K562 (cell line): Measurements from ENCODE around the gene MTREX. TPM values are rescaled to one million over a fixed set of nuclear protein-coding genes. Genes with fewer than 3 reads are reported as not detected.

Experiments used
- BRD9 ChIP-seq: fragments of 450-650 bp; IDR thresholded peaks from 2 replicates; pipeline ENCODE4 v1.6.1; 2018; ENCODE audit warnings: low read depth; ENCODE audit not compliant: partially characterized antibody
- ESRRA ChIP-seq: fragments of 450-650 bp; IDR thresholded peaks from 2 replicates; pipeline ENCODE4 v1.6.1; 2014; ENCODE audit warnings: low read depth, mild to moderate bottlenecking, moderate library complexity, borderline replicate concordance
- FOXK2 ChIP-seq, 2 experiments: fragments of 450-650 bp; IDR thresholded peaks in 1 of 2; conservative IDR thresholded peaks in 1 of 2; 2 replicates each; pipeline ENCODE4 v1.6.1; 2016; ENCODE audit warnings: low read depth in 2 of 2, mild to moderate bottlenecking in 1 of 2
- FUS ChIP-seq: fragments of 200-400 bp; formaldehyde crosslinking; optimal IDR thresholded peaks from 2 replicates; pipeline ENCODE3; 2017; ENCODE audit warnings: low read depth, low read length
- HCFC1 ChIP-seq: IDR thresholded peaks from 2 replicates; pipeline ENCODE4 v1.6.1; 2012; ENCODE audit warnings: low read depth, low read length, improper control_type of control experiment
- MXI1 ChIP-seq: IDR thresholded peaks from 2 replicates; pipeline ENCODE4 v1.6.1; 2011; ENCODE audit warnings: low read depth, mild to moderate bottlenecking, improper control_type of control experiment, low read length
- NFRKB ChIP-seq: fragments of 450-650 bp; IDR thresholded peaks from 2 replicates; pipeline ENCODE4 v1.6.1; 2016; ENCODE audit warnings: low read depth
- PTTG1 ChIP-seq: fragments of 450-650 bp; IDR thresholded peaks from 2 replicates; pipeline ENCODE4 v1.6.1; 2016; ENCODE audit warnings: low read depth, mild to moderate bottlenecking, missing genetic modification characterization, missing compliant biosample characterization
- RBM25 ChIP-seq: fragments of 200-400 bp; formaldehyde crosslinking; IDR thresholded peaks from 2 replicates; pipeline ENCODE4 v1.6.1; 2018; ENCODE audit warnings: low read length, low read depth, moderate library complexity; ENCODE audit not compliant: severe bottlenecking
- RFX1 ChIP-seq: fragments of 450-650 bp; IDR thresholded peaks from 2 replicates; pipeline ENCODE4 v1.6.1; 2016; ENCODE audit warnings: mild to moderate bottlenecking, moderate library complexity
- SMC3 ChIP-seq: conservative IDR thresholded peaks from 2 replicates; pipeline ENCODE4 v1.6.1; 2011; ENCODE audit warnings: low read depth, low read length, improper control_type of control experiment; ENCODE audit not compliant: insufficient read depth
- ZBED1 ChIP-seq: IDR thresholded peaks from 2 replicates; pipeline ENCODE4 v1.6.1; 2014
- polyA plus RNA-seq, 8 experiments: library from polyadenylated mRNA; depleted of rRNA in 4 of 8; stranded (reverse) in 5 of 8; unstranded in 3 of 8; fragments of >200 nt; fragmentation: Nextera tagmentation in 2 of 8; fragmentation: Illumina TruSeq in 1 of 8; extraction: Ambion mirVana in 2 of 8; extraction: Trizol in 1 of 8; gene quantifications; 2 replicates each; pipeline versions ENCODE4 v1.2.1 to v1.2.3, GENCODE V29; 2011 to 2014; ENCODE audit warnings: inconsistent platforms in 1 of 8, missing spikeins in 1 of 8
- total RNA-seq, 7 experiments: library from RNA; depleted of rRNA in 6 of 7; stranded (reverse); fragments of >200 nt in 6 of 7; fragmentation: Illumina TruSeq in 2 of 7; extraction: Trizol in 2 of 7; gene quantifications; 2 replicates each; pipeline versions ENCODE4 v1.2.1 to v1.2.3, GENCODE V29; 2011 to 2021; ENCODE audit warnings: low replicate concordance in 1 of 7
- TF ChIP-seq, protein P1 (sequence below): fragments of 250-450 bp; sonication (Bioruptor Pico); IDR thresholded peaks from 2 replicates; pipeline ENCODE4 v1.5.0; 2021
- TF ChIP-seq, protein P2 (sequence below), 3 experiments: IDR thresholded peaks in 2 of 3; conservative IDR thresholded peaks in 1 of 3; 2 replicates each; pipeline ENCODE4 v1.5.1; 2011 to 2012; ENCODE audit warnings: low read length in 3 of 3, mild to moderate bottlenecking in 3 of 3, control low read depth in 2 of 3, improper control_type of control experiment in 1 of 3, inconsistent platforms in 1 of 3, low read depth in 1 of 3, mixed read lengths in 1 of 3, moderate library complexity in 1 of 3; ENCODE audit not compliant: insufficient read depth in 2 of 3
- TF ChIP-seq, protein P3 (sequence below): fragments of 250-450 bp; sonication (Bioruptor Pico); IDR thresholded peaks from 2 replicates; pipeline ENCODE4 v1.5.1; 2021; ENCODE audit warnings: mild to moderate bottlenecking
- TF ChIP-seq, protein P4 (sequence below): fragments of 200-800 bp; sonication (Bioruptor generic); IDR thresholded peaks from 2 replicates; pipeline ENCODE4 v1.6.1; 2017; ENCODE audit warnings: missing genetic modification characterization, missing compliant biosample characterization
- TF ChIP-seq, protein P5 (sequence below): sonication (generic); IDR thresholded peaks from 2 replicates; pipeline ENCODE4 v1.6.1; 2016
- TF ChIP-seq, protein P6 (sequence below): IDR thresholded peaks from 2 replicates; pipeline ENCODE4 v1.6.1; 2016; ENCODE audit warnings: missing genetic modification characterization, missing compliant biosample characterization

The MTREX gene
- total and polyA plus RNA-seq, 9 of the 15 experiments (the other 6 are each of a cell fraction or from before 2014, with no cell fraction given): 52.9 to 193 (median 150) TPM

DNA sequence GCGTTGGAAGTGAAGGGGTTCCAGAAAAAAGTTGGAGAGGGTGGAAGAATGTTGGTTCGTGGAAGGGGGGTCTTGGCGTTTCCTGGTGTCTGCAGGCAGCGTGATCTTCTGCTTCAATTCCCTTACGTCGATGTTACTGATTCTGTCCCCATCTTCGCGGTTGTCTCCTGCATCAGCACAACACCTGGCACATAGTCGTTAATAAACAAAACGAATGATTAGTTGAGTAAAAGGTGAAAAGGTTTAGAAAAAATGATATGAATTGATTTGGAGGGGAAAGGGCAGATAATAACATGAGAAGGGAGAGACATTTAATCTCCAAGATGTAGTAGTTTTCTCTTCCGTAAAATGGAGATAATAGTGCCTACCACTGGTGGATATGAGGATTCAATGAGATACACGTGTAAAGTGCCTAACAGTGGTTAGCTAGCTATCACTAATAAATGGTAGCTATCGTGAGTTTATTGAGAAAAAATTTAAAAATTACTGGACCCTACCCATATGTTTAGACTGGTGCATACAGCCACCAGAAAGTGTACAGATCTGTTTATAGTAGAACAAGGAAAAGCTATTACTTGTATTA, 556 bp downstream of the MTREX start (continued):
- TF ChIP-seq, protein P1, sequence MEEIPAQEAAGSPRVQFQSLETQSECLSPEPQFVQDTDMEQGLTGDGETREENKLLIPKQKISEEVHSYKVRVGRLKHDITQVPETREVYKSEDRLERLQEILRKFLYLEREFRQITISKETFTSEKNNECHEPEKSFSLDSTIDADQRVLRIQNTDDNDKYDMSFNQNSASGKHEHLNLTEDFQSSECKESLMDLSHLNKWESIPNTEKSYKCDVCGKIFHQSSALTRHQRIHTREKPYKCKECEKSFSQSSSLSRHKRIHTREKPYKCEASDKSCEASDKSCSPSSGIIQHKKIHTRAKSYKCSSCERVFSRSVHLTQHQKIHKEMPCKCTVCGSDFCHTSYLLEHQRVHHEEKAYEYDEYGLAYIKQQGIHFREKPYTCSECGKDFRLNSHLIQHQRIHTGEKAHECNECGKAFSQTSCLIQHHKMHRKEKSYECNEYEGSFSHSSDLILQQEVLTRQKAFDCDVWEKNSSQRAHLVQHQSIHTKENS (CRISPR knock-in tag): no peak
- no peak for TF ChIP-seq ESRRA
- no peak for TF ChIP-seq ZBED1
- TF ChIP-seq PTTG1 (tag): no peak
- TF ChIP-seq HCFC1: no peak
- TF ChIP-seq, protein P2, sequence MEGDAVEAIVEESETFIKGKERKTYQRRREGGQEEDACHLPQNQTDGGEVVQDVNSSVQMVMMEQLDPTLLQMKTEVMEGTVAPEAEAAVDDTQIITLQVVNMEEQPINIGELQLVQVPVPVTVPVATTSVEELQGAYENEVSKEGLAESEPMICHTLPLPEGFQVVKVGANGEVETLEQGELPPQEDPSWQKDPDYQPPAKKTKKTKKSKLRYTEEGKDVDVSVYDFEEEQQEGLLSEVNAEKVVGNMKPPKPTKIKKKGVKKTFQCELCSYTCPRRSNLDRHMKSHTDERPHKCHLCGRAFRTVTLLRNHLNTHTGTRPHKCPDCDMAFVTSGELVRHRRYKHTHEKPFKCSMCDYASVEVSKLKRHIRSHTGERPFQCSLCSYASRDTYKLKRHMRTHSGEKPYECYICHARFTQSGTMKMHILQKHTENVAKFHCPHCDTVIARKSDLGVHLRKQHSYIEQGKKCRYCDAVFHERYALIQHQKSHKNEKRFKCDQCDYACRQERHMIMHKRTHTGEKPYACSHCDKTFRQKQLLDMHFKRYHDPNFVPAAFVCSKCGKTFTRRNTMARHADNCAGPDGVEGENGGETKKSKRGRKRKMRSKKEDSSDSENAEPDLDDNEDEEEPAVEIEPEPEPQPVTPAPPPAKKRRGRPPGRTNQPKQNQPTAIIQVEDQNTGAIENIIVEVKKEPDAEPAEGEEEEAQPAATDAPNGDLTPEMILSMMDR (IDR thresholded peaks at IDR 0.05 in 2 of 3, conservative IDR thresholded peaks at IDR 0.05 in 1 of 3; ENCODE audit: insufficient read depth in 2 of 3, low read depth in 1 of 3, low read length in 3 of 3): peak in 1 of 3 experiments; percentile 10; a peak in 1 of 6 replicates
- peak; percentile 16 for TF ChIP-seq BRD9
- no peak for TF ChIP-seq RBM25
- 0 out of 4 replicates have a peak, but pooled peaks of 1 of the 2 experiments have one; percentile 7 for TF ChIP-seq FOXK2 (conservative IDR thresholded peaks at IDR 0.05 in 1 of 2, IDR thresholded peaks at IDR 0.05 in 1 of 2; ENCODE audit: low read depth in 2 of 2)
- TF ChIP-seq, protein P3, sequence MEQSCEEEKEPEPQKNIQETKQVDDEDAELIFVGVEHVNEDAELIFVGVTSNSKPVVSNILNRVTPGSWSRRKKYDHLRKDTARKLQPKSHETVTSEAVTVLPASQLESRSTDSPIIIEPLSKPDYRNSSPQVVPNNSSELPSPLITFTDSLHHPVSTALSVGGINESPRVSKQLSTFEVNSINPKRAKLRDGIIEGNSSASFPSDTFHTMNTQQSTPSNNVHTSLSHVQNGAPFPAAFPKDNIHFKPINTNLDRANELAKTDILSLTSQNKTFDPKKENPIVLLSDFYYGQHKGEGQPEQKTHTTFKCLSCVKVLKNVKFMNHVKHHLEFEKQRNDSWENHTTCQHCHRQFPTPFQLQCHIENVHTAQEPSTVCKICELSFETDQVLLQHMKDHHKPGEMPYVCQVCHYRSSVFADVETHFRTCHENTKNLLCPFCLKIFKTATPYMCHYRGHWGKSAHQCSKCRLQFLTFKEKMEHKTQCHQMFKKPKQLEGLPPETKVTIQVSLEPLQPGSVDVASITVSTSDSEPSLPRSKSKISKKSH (CRISPR knock-in tag): no peak
- 0 out of 2 replicates have a peak, but pooled peaks have one; percentile 13 for TF ChIP-seq MXI1
- TF ChIP-seq, protein P4, sequence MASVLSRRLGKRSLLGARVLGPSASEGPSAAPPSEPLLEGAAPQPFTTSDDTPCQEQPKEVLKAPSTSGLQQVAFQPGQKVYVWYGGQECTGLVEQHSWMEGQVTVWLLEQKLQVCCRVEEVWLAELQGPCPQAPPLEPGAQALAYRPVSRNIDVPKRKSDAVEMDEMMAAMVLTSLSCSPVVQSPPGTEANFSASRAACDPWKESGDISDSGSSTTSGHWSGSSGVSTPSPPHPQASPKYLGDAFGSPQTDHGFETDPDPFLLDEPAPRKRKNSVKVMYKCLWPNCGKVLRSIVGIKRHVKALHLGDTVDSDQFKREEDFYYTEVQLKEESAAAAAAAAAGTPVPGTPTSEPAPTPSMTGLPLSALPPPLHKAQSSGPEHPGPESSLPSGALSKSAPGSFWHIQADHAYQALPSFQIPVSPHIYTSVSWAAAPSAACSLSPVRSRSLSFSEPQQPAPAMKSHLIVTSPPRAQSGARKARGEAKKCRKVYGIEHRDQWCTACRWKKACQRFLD: no peak
- TF ChIP-seq RFX1: no peak
- TF ChIP-seq, protein P5, sequence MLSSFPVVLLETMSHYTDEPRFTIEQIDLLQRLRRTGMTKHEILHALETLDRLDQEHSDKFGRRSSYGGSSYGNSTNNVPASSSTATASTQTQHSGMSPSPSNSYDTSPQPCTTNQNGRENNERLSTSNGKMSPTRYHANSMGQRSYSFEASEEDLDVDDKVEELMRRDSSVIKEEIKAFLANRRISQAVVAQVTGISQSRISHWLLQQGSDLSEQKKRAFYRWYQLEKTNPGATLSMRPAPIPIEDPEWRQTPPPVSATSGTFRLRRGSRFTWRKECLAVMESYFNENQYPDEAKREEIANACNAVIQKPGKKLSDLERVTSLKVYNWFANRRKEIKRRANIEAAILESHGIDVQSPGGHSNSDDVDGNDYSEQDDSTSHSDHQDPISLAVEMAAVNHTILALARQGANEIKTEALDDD: peak; percentile 20; the same call in 1 of the 2 replicates
- TF ChIP-seq, protein P6, sequence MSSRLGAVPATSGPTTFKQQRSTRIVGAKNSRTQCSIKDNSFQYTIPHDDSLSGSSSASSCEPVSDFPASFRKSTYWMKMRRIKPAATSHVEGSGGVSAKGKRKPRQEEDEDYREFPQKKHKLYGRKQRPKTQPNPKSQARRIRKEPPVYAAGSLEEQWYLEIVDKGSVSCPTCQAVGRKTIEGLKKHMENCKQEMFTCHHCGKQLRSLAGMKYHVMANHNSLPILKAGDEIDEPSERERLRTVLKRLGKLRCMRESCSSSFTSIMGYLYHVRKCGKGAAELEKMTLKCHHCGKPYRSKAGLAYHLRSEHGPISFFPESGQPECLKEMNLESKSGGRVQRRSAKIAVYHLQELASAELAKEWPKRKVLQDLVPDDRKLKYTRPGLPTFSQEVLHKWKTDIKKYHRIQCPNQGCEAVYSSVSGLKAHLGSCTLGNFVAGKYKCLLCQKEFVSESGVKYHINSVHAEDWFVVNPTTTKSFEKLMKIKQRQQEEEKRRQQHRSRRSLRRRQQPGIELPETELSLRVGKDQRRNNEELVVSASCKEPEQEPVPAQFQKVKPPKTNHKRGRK: no peak
- TF ChIP-seq NFRKB: peak; percentile 94; the same call in 1 of the 2 replicates
- TF ChIP-seq FUS: no peak
- no peak for TF ChIP-seq SMC3
